ENCODE data around the gene POLD3. TPM values are rescaled to one million over a fixed set of nuclear protein-coding genes. Genes with fewer than 3 reads are reported as not detected.

Gene POLD3
- total RNA-seq, 1 donor from 2014 or later, result 12.8 TPM

- H3K27me3 Mint-ChIP-seq (ENCODE audit: unreplicated experiment), result peaks cover 33% of the 10 kb centered on the region
- H3K27ac Mint-ChIP-seq (ENCODE audit: unreplicated experiment), result no peak overlapping the region
- no peaks in the 10 kb centered on the region for H3K36me3 Mint-ChIP-seq (ENCODE audit: unreplicated experiment)
- H3K4me1 Mint-ChIP-seq (ENCODE audit: unreplicated experiment), result no peaks in the 10 kb centered on the region
- no peak overlapping the region for H3K4me3 Mint-ChIP-seq (ENCODE audit: unreplicated experiment)
- DNase-seq (ENCODE audit: extremely low spot score, unreplicated experiment), result no peak
- no peaks in the 10 kb centered on the region for H3K9me3 Mint-ChIP-seq (ENCODE audit: unreplicated experiment)
- TF ChIP-seq, protein P1, sequence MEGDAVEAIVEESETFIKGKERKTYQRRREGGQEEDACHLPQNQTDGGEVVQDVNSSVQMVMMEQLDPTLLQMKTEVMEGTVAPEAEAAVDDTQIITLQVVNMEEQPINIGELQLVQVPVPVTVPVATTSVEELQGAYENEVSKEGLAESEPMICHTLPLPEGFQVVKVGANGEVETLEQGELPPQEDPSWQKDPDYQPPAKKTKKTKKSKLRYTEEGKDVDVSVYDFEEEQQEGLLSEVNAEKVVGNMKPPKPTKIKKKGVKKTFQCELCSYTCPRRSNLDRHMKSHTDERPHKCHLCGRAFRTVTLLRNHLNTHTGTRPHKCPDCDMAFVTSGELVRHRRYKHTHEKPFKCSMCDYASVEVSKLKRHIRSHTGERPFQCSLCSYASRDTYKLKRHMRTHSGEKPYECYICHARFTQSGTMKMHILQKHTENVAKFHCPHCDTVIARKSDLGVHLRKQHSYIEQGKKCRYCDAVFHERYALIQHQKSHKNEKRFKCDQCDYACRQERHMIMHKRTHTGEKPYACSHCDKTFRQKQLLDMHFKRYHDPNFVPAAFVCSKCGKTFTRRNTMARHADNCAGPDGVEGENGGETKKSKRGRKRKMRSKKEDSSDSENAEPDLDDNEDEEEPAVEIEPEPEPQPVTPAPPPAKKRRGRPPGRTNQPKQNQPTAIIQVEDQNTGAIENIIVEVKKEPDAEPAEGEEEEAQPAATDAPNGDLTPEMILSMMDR (IDR thresholded peaks at IDR 0.05), result no peak
Observed at GRCh38 chr11:74568028-74568427, 24.4 kb upstream of the POLD3 start.

DNA sequence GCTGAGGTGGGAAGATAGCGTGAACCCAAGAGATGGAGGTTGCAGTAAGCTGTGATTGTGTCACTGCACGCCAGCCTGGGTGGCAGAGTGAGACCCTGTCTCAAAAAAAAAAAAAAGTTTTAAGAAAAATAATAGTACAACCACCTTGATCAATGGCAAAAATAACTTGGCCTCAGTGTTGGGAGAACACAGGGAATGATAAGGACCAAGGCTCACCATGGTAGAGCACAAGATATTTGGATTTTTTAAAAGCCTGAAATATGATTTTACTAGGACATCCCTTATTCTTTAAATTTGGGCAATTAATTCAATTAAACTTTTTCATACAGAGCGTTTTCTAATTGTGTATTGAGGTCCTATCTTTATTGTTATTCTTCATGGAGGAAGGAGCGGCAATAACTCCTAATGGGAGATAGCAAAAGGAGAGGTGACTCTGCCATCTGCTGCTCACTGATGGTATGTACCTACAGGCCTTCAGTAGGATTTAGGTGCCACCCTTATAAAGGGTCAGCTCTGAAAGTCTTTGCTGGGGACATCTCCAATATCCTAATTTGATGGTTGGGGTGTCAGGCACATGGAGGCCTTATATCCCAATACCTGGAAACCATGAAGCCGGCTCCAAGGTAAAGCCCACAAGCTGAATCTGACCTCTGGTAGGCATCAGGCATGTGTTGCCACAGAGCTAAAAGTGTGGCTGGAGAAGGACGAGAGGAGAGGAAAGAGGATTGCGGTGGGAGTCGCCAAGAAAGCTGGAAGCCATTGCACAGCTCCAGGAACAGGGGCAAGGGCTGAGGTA, 21.9 kb upstream of the POLD3 start:
- Mint-ChIP-seq H3K27ac (ENCODE audit: unreplicated experiment) (no peak overlapping the region), H3K36me3 (ENCODE audit: unreplicated experiment) (no peaks in the 10 kb centered on the region), H3K4me1 (ENCODE audit: unreplicated experiment) (no peaks in the 10 kb centered on the region), H3K9me3 (ENCODE audit: unreplicated experiment) (no peaks in the 10 kb centered on the region), H3K4me3 (ENCODE audit: unreplicated experiment) (no peak overlapping the region), H3K27me3 (ENCODE audit: unreplicated experiment) (peaks cover 18% of the 10 kb centered on the region)
- no peak for DNase-seq (ENCODE audit: extremely low spot score, unreplicated experiment)
- TF ChIP-seq, protein P1 (IDR thresholded peaks at IDR 0.05), result peak; percentile 81

- no peaks in the 10 kb centered on the region for H3K36me3 Mint-ChIP-seq (ENCODE audit: unreplicated experiment)
- no peak overlapping the region for H3K27ac Mint-ChIP-seq (ENCODE audit: unreplicated experiment)
- TF ChIP-seq, protein P1 (IDR thresholded peaks at IDR 0.05), result no peak
- H3K4me1 Mint-ChIP-seq (ENCODE audit: unreplicated experiment), result no peaks in the 10 kb centered on the region
- H3K27me3 Mint-ChIP-seq (ENCODE audit: unreplicated experiment), result peaks cover 18% of the 10 kb centered on the region
- H3K9me3 Mint-ChIP-seq (ENCODE audit: unreplicated experiment), result no peaks in the 10 kb centered on the region
- no peak overlapping the region for H3K4me3 Mint-ChIP-seq (ENCODE audit: unreplicated experiment)
- no peak for DNase-seq (ENCODE audit: extremely low spot score, unreplicated experiment)
Observed at GRCh38 chr11:74571062-74571399, 21.4 kb upstream of the POLD3 start.

DNA sequence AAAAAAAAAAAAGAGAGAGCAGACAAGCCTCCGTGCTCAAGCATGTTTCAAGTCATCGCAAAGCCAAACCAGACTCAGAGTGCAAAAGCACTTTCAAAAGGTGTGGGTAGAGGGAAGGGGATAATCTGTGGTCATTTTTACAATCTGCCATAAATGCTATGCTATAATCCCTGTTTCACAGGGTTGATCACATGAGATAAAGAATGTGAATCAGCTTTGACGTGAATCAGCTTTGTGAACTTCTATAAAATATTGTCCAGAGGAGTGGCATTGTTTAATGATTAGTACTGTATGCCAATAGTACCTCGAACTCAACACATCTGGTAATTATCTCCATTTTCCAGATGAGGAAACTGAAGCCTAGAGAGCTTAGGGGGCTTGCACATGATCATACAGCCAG, 20.0 kb upstream of the POLD3 start:
- Mint-ChIP-seq H3K27ac (ENCODE audit: unreplicated experiment) (no peak overlapping the region), H3K27me3 (ENCODE audit: unreplicated experiment) (peaks cover 16% of the 10 kb centered on the region), H3K9me3 (ENCODE audit: unreplicated experiment) (no peaks in the 10 kb centered on the region), H3K36me3 (ENCODE audit: unreplicated experiment) (no peaks in the 10 kb centered on the region), H3K4me3 (ENCODE audit: unreplicated experiment) (no peak overlapping the region), H3K4me1 (ENCODE audit: unreplicated experiment) (no peaks in the 10 kb centered on the region)
- DNase-seq (ENCODE audit: extremely low spot score, unreplicated experiment), result no peak
- TF ChIP-seq, protein P1 (IDR thresholded peaks at IDR 0.05), result no peak

- Mint-ChIP-seq H3K4me3 (ENCODE audit: unreplicated experiment) (no peak overlapping the region), H3K9me3 (ENCODE audit: unreplicated experiment) (no peaks in the 10 kb centered on the region), H3K4me1 (ENCODE audit: unreplicated experiment) (peaks cover 8% of the 10 kb centered on the region), H3K27ac (ENCODE audit: unreplicated experiment) (no peak overlapping the region), H3K27me3 (ENCODE audit: unreplicated experiment) (peaks cover 15% of the 10 kb centered on the region), H3K36me3 (ENCODE audit: unreplicated experiment) (no peaks in the 10 kb centered on the region)
- TF ChIP-seq, protein P1 (IDR thresholded peaks at IDR 0.05), result no peak
- DNase-seq (ENCODE audit: extremely low spot score, unreplicated experiment), result no peak
Observed at GRCh38 chr11:74574563-74574962, 17.8 kb upstream of the POLD3 start.

All from osteocyte (in vitro differentiated cells).